Stimulated activated CD4-positive, alpha-beta T cell treated with anti-CD3 and anti-CD28 coated beads, TNF-alpha, amount 100 ng/mL, for 24 hours (primary cell): ENCODE measurements around the gene ZNF331.

Experiments
- DNase-seq, 3 experiments: peaks; one replicate each; pipeline ENCODE4 v3.0.0-alpha.2; 2020; ENCODE audit warnings: low read depth in 3 of 3

Gene ZNF331

DNA sequence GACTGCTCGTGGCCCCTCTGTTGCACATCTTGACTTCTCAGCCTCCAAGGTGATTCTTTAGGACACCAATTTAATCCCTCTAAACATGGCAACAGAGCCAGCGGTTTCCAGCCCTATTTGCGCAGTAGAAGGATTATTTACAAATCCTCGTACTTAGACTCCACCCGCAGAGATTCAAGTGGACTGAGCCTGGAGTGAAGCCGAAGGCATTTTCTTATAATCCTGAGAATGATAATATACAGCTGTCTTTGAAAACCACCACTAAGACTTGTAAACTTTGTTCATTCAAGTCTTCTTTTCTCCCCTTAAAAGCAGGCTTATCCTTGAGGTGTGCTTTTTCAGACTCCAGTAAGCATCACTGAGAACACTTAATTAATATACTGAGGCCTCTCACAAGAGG, 89.0 kb downstream of the ZNF331 start:
- DNase-seq, result no peak
